Pulmonary artery endothelial cell (primary cell): ENCODE data around the gene CACUL1. TPM values are rescaled to one million over a fixed set of nuclear protein-coding genes. Genes with fewer than 3 reads are reported as not detected.
"Not testable (repeated sequence)": the region's sequence is repeated elsewhere in the genome, so short reads cannot be mapped to it uniquely, and the experiment has no call there.

Experiments used
- DNase-seq: peaks from one replicate; pipeline ENCODE4 v3.0.0-alpha.2; 2011; ENCODE audit warnings: low read depth, low spot score
- total RNA-seq: library from RNA; depleted of rRNA; stranded (reverse); fragments of >200 nt; gene quantifications from 2 replicates; pipeline ENCODE4 v1.2.3, GENCODE V29; 2014

Gene CACUL1
- total RNA-seq, 1 donor from 2014 or later = 27.4 TPM

GRCh38 chr10:118768041-118768919 is 13.5 kb upstream of the CACUL1 start:
- no peak for DNase-seq

- DNase-seq = no peak
Observed at GRCh38 chr10:118767297-118768040, 12.7 kb upstream of the CACUL1 start.

DNA sequence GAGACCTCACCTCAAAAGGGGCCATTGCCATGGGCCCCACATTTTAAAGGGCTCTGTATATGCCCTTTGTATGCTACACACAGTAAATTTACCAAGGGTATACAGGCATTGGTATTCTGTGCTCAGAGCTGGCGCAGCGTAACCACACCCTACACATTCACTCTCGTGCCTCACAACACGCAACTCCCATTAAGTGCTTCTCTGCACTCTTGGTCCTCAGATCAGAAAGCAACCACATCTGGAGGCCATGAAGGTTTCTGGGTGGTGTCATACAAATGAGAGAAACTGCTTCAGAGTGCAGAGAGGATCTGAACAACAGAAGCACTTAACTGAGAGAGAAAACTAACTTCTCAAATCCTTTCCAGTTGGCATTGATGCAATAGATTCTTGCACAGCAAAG is 9.4 kb upstream of the CACUL1 start:
- DNase-seq = no peak

GRCh38 chr10:118763202-118763988 is 8.6 kb upstream of the CACUL1 start:
- no peak for DNase-seq

DNA sequence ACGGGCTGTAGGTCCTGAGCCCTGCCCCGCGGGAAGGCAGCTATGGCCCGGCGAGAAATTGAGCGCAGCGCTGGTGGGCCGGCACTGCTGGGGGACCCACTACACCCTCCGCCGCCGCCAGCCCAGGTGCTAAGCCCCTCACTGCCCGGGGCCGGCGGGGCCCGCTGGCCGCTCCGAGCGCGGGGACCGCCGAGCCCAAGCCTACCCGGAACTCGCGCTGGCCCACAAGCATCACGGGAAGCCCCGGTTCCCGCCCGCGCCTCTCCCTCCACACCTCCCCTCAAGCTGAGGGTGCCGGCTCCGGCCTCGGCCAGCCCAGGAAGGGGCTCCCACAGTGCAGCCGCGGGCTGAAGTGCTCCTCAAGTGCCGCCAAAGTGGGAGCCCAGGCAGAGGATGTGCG is 5.5 kb upstream of the CACUL1 start:
- no peak for DNase-seq

- DNase-seq = no peak
Observed at GRCh38 chr10:118758449-118758848, 3.7 kb upstream of the CACUL1 start.

GRCh38 chr10:118754229-118754555 is 578 bp downstream of the CACUL1 start:
- no peak for DNase-seq

- no peak for DNase-seq
Observed at GRCh38 chr10:118753331-118754228, 1.2 kb downstream of the CACUL1 start.

GRCh38 chr10:118752409-118752808 is 2.4 kb downstream of the CACUL1 start:
- DNase-seq = no peak

GRCh38 chr10:118751265-118751664 is 3.5 kb downstream of the CACUL1 start:
- no peak for DNase-seq

- no peak for DNase-seq
Observed at GRCh38 chr10:118748041-118748440, 6.7 kb downstream of the CACUL1 start.

- no peak for DNase-seq
Observed at GRCh38 chr10:118746246-118746645, 8.5 kb downstream of the CACUL1 start.

- DNase-seq = no peak
Observed at GRCh38 chr10:118745056-118745455, 9.7 kb downstream of the CACUL1 start.

GRCh38 chr10:118744346-118744918 is 10.3 kb downstream of the CACUL1 start:
- DNase-seq = not testable (repeated sequence)

- no peak for DNase-seq
Observed at GRCh38 chr10:118742782-118743181, 12.0 kb downstream of the CACUL1 start.

DNA sequence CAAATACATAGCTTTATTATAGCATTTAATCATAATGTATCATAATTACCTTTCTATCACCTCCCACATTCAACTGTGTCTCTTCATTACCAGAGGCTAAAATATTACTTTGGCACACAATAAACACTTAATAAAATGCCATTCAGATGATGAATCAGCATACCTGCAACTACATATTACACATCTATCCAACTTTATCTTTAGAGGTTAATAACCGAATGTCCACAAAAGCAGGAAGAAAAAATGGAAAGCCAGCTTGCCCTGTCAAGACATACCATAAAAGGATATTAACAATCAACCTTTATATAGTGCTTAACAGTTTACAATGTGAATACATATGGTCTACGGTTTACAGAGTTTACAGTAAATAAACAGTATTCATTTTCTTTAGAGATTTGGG is 12.7 kb downstream of the CACUL1 start:
- no peak for DNase-seq

GRCh38 chr10:118738406-118738805 is 16.4 kb downstream of the CACUL1 start:
- no peak for DNase-seq

- no peak for DNase-seq
Observed at GRCh38 chr10:118737603-118738302, 17.0 kb downstream of the CACUL1 start.

GRCh38 chr10:118735294-118735693 is 19.5 kb downstream of the CACUL1 start:
- DNase-seq = no peak

- DNase-seq = no peak
Observed at GRCh38 chr10:118734475-118734874, 20.3 kb downstream of the CACUL1 start.
